H9 (cell line): ENCODE results near the gene PGLYRP3. TPM values are rescaled to one million over a fixed set of nuclear protein-coding genes. Genes with fewer than 3 reads are reported as not detected.
A peak's percentile ranks its signal among the peaks of the same experiment; 100 is the strongest.

Experiments
- DNase-seq: peaks from one replicate; pipeline ENCODE4 v3.0.0-alpha.2; 2017
- H2AFZ ChIP-seq: one replicate; pipeline ENCODE4 v1.6.1; 2013; ENCODE audit warnings: mild to moderate bottlenecking, low read length, control low read depth, moderate library complexity
- H2AK5ac ChIP-seq: 2 replicates; pipeline ENCODE4 v1.6.1; 2013; ENCODE audit warnings: low read length, control low read depth, mixed read lengths; ENCODE audit not compliant: insufficient read length
- H2BK120ac ChIP-seq: one replicate; pipeline ENCODE4 v1.6.1; 2013; ENCODE audit warnings: low read depth, mild to moderate bottlenecking, low read length, control low read depth, inconsistent platforms; ENCODE audit not compliant: poor library complexity, severe bottlenecking
- H2BK12ac ChIP-seq: 2 replicates; pipeline ENCODE4 v1.6.1; 2013; ENCODE audit warnings: low read length, control low read depth, mixed read lengths, low read depth; ENCODE audit not compliant: insufficient read length
- H2BK15ac ChIP-seq: 2 replicates; pipeline ENCODE4 v1.6.1; 2013; ENCODE audit warnings: low read depth, low read length, control low read depth
- H2BK20ac ChIP-seq: one replicate; pipeline ENCODE4 v1.6.1; 2013; ENCODE audit warnings: low read depth, mild to moderate bottlenecking, low read length, control low read depth, inconsistent platforms; ENCODE audit not compliant: poor library complexity, severe bottlenecking
- H2BK5ac ChIP-seq: 2 replicates; pipeline ENCODE4 v1.6.1; 2013; ENCODE audit warnings: low read length, control low read depth, mixed read lengths; ENCODE audit not compliant: insufficient read length
- H3K14ac ChIP-seq: 2 replicates; pipeline ENCODE4 v1.6.1; 2013; ENCODE audit warnings: low read length, control low read depth; ENCODE audit not compliant: insufficient read depth
- H3K18ac ChIP-seq: 2 replicates; pipeline ENCODE4 v1.6.1; 2013; ENCODE audit warnings: low read depth, mild to moderate bottlenecking, mixed read lengths, low read length, control low read depth; ENCODE audit not compliant: insufficient read length
- H3K23ac ChIP-seq: 2 replicates; pipeline ENCODE4 v1.6.1; 2013; ENCODE audit warnings: low read length, control low read depth, mixed read lengths, low read depth; ENCODE audit not compliant: insufficient read length
- H3K23me2 ChIP-seq: 2 replicates; pipeline ENCODE4 v1.6.1; 2013; ENCODE audit warnings: low read depth, mild to moderate bottlenecking, mixed read lengths, low read length, control low read depth; ENCODE audit not compliant: insufficient read length, poor library complexity, severe bottlenecking
- H3K27ac ChIP-seq: 2 replicates; pipeline ENCODE4 v1.5.1; 2013; ENCODE audit warnings: low read length, control low read depth, mixed read lengths, low read depth; ENCODE audit not compliant: insufficient read length
- H3K27me3 ChIP-seq: 2 replicates; pipeline ENCODE4 v1.6.1; 2013; ENCODE audit warnings: low read length, control low read depth, inconsistent platforms; ENCODE audit not compliant: insufficient read depth
- H3K4ac ChIP-seq: 2 replicates; pipeline ENCODE4 v1.6.1; 2013; ENCODE audit warnings: low read depth, mild to moderate bottlenecking, control low read depth, inconsistent platforms, low read length, moderate library complexity
- H3K4me1 ChIP-seq: 2 replicates; pipeline ENCODE4 v1.6.1; 2013; ENCODE audit warnings: low read length, control low read depth, inconsistent platforms; ENCODE audit not compliant: insufficient read depth
- H3K4me2 ChIP-seq: 2 replicates; pipeline ENCODE4 v1.6.1; 2013; ENCODE audit warnings: low read length, control low read depth, mixed read lengths; ENCODE audit not compliant: insufficient read length, insufficient read depth
- H3K56ac ChIP-seq: 2 replicates; pipeline ENCODE4 v1.6.1; 2013; ENCODE audit warnings: low read depth, mild to moderate bottlenecking, mixed read lengths, low read length, control low read depth; ENCODE audit not compliant: insufficient read length
- H3K79me1 ChIP-seq: 2 replicates; pipeline ENCODE4 v1.6.1; 2013; ENCODE audit warnings: low read depth, mild to moderate bottlenecking, moderate library complexity, low read length, control low read depth, inconsistent platforms; ENCODE audit not compliant: insufficient read depth, poor library complexity, severe bottlenecking
- H3K79me2 ChIP-seq: 2 replicates; pipeline ENCODE4 v1.6.1; 2013; ENCODE audit warnings: low read length, control low read depth, inconsistent platforms; ENCODE audit not compliant: insufficient read depth
- H3K9ac ChIP-seq: 2 replicates; pipeline ENCODE4 v1.6.1; 2013; ENCODE audit warnings: low read length, control low read depth, mixed read lengths; ENCODE audit not compliant: insufficient read length; ENCODE audit errors: extremely low read depth
- H3K9me3 ChIP-seq: one replicate; pipeline ENCODE4 v1.6.1; 2013; ENCODE audit warnings: low read depth, low read length, inconsistent platforms; ENCODE audit not compliant: control insufficient read depth
- H3T11ph ChIP-seq: one replicate; pipeline ENCODE4 v1.6.1; 2013; ENCODE audit warnings: mild to moderate bottlenecking, low read length, control low read depth, inconsistent platforms
- H4K20me1 ChIP-seq: one replicate; pipeline ENCODE4 v1.6.1; 2013; ENCODE audit not compliant: control insufficient read depth, insufficient read length, insufficient read depth
- H4K5ac ChIP-seq: 2 replicates; pipeline ENCODE4 v1.6.1; 2013; ENCODE audit warnings: low read depth, mild to moderate bottlenecking, mixed read lengths, low read length, control low read depth; ENCODE audit not compliant: insufficient read length
- H4K8ac ChIP-seq: replicated peaks from 2 replicates; pipeline ENCODE4 v1.6.1; 2013; ENCODE audit warnings: low read length, control low read depth, mixed read lengths, low read depth; ENCODE audit not compliant: insufficient read length
- H4K91ac ChIP-seq: 2 replicates; pipeline ENCODE4 v1.6.1; 2013; ENCODE audit warnings: low read depth, mild to moderate bottlenecking, moderate library complexity, mixed read lengths, low read length, control low read depth; ENCODE audit not compliant: insufficient read length
- H3K27ac Mint-ChIP-seq, 3 experiments: 2 replicates in 2 of 3; 3 replicates in 1 of 3; pipeline ENCODE4 v1.8.0; 2020 to 2021; ENCODE audit warnings: mixed read lengths in 3 of 3, mild to moderate bottlenecking in 1 of 3, moderate library complexity in 1 of 3
- H3K27me3 Mint-ChIP-seq: 2 replicates; pipeline ENCODE4 v1.8.0; 2021; ENCODE audit warnings: low read depth, mild to moderate bottlenecking, moderate library complexity, mixed read lengths
- H3K36me3 Mint-ChIP-seq, 3 experiments: 2 replicates in 2 of 3; 3 replicates in 1 of 3; pipeline ENCODE4 v1.8.0; 2020 to 2021; ENCODE audit warnings: low read depth in 3 of 3, mixed read lengths in 3 of 3; ENCODE audit not compliant: insufficient read depth in 1 of 3
- H3K4me1 Mint-ChIP-seq, 2 experiments: 2 replicates each; pipeline ENCODE4 v1.8.0; 2020; ENCODE audit warnings: mixed read lengths in 2 of 2
- H3K4me3 Mint-ChIP-seq, 2 experiments: 2 replicates in 1 of 2; 3 replicates in 1 of 2; pipeline ENCODE4 v1.8.0; 2020 to 2021; ENCODE audit warnings: mild to moderate bottlenecking in 2 of 2, mixed read lengths in 2 of 2, moderate library complexity in 1 of 2
- H3K9me3 Mint-ChIP-seq, 2 experiments: 2 replicates in 1 of 2; 3 replicates in 1 of 2; pipeline ENCODE4 v1.8.0; 2020; ENCODE audit warnings: mild to moderate bottlenecking in 2 of 2, mixed read lengths in 2 of 2, moderate library complexity in 1 of 2
- WGBS: extraction: QIAGEN DNeasy Blood & Tissue Kit; methylation state at CpG from one replicate; pipeline ENCODE4 v1.1.7; 2013; ENCODE audit warnings: missing lambda C conversion rate, low lambda C conversion rate, mixed read lengths; ENCODE audit not compliant: insufficient read length; ENCODE audit errors: extremely low coverage; 5-methylcytosine and 5-hydroxymethylcytosine counted together
- total RNA-seq: library from RNA; stranded (reverse); gene quantifications from 2 replicates; pipeline ENCODE4 v1.2.1, GENCODE V29; 2021
- TF ChIP-seq, protein P1 (sequence below): fragments of 200-600 bp; sonication (generic); conservative IDR thresholded peaks from 3 replicates; pipeline ENCODE4 v1.8.0; 2021; ENCODE audit warnings: antibody characterized with exemption, mild to moderate bottlenecking

PGLYRP3 gene
- total RNA-seq, 1 experiment from 2014 or later = not detected

DNA sequence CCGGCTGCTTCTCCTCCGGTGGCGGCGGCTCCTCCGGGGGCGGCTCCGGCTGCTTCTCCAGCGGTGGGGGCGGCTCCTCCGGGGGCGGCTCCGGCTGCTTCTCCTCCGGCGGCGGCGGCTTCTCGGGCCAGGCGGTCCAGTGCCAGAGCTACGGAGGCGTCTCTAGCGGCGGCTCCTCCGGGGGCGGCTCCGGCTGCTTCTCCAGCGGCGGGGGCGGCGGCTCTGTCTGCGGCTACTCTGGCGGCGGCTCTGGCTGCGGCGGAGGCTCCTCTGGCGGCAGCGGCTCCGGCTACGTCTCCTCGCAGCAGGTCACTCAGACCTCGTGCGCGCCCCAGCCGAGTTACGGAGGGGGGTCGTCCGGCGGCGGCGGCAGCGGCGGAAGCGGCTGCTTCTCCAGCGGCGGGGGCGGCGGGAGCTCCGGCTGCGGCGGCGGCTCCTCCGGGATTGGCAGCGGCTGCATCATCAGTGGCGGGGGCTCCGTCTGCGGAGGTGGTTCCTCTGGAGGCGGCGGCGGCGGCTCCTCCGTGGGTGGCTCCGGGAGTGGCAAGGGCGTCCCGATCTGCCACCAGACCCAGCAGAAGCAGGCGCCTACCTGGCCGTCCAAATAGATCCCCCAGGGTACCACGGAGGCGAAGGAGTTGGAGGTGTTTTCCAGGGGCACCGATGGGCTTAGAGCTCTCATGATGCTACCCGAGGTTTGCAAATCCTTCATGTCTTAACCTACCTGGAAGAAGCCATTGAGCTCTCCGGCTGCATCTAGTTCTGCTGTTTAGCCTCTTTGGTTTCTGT, 51.3 kb downstream of the PGLYRP3 start:
- TF ChIP-seq, protein P1, sequence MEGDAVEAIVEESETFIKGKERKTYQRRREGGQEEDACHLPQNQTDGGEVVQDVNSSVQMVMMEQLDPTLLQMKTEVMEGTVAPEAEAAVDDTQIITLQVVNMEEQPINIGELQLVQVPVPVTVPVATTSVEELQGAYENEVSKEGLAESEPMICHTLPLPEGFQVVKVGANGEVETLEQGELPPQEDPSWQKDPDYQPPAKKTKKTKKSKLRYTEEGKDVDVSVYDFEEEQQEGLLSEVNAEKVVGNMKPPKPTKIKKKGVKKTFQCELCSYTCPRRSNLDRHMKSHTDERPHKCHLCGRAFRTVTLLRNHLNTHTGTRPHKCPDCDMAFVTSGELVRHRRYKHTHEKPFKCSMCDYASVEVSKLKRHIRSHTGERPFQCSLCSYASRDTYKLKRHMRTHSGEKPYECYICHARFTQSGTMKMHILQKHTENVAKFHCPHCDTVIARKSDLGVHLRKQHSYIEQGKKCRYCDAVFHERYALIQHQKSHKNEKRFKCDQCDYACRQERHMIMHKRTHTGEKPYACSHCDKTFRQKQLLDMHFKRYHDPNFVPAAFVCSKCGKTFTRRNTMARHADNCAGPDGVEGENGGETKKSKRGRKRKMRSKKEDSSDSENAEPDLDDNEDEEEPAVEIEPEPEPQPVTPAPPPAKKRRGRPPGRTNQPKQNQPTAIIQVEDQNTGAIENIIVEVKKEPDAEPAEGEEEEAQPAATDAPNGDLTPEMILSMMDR = no peak
- no peak overlapping the region for H2BK120ac ChIP-seq
- peaks cover 12 to 14% of the 10 kb centered on the region in 2 experiments for H3K4me1 Mint-ChIP-seq
- no CpG with 5 or more reads among the region's 80 CpGs for WGBS
- no peak overlapping the region for H4K5ac ChIP-seq
- no peak overlapping the region for H2BK5ac ChIP-seq
- peak overlapping the region; percentile 61 for H3K4me2 ChIP-seq
- no peaks in the 10 kb centered on the region for H4K20me1 ChIP-seq
- no peak overlapping the region for H2AFZ ChIP-seq
- no peak overlapping the region for H3K56ac ChIP-seq
- peaks cover 2 to 10% of the 10 kb centered on the region in 2 experiments; a peak in 3 of 5 replicates for H3K9me3 Mint-ChIP-seq
- no peak overlapping the region for H2AK5ac ChIP-seq
- no peak overlapping the region for H2BK12ac ChIP-seq
- no peak overlapping the region for H4K8ac ChIP-seq
- H2BK20ac ChIP-seq = no peak overlapping the region
- H3K79me2 ChIP-seq = no peaks in the 10 kb centered on the region
- no peak overlapping the region for H2BK15ac ChIP-seq
- peak overlapping the region; percentile 48 to 81 for H3K4me3 Mint-ChIP-seq
- no peak overlapping the region for H3K14ac ChIP-seq
- no peaks in the 10 kb centered on the region for H3K23me2 ChIP-seq
- no peak overlapping the region for H3K18ac ChIP-seq
- H3T11ph ChIP-seq = no peak overlapping the region
- H3K4ac ChIP-seq = no peak overlapping the region
- H3K9ac ChIP-seq = peak overlapping the region; percentile 38
- no peaks in the 10 kb centered on the region for H3K4me1 ChIP-seq
- no peaks in the 10 kb centered on the region for H3K9me3 ChIP-seq
- H3K36me3 Mint-ChIP-seq = peaks cover 0 to 3% (median 0%) of the 10 kb centered on the region in 3 experiments; a peak in 1 of 7 replicates
- no peak overlapping the region for H3K27ac Mint-ChIP-seq
- peaks cover 26% of the 10 kb centered on the region; the same call in 1 of the 2 replicates for H3K27me3 ChIP-seq
- DNase-seq = peak; percentile 29
- no peak overlapping the region for H3K27ac ChIP-seq
- H3K27me3 Mint-ChIP-seq = peaks cover 83% of the 10 kb centered on the region
- no peak overlapping the region for H4K91ac ChIP-seq
- H3K79me1 ChIP-seq = no peaks in the 10 kb centered on the region
- no peak overlapping the region for H3K23ac ChIP-seq
